Stomach (tissue), 9 donors: ENCODE results near the gene TBX15. TPM values are rescaled to one million over a fixed set of nuclear protein-coding genes. Genes with fewer than 3 reads are reported as not detected.
A peak's percentile ranks its signal among the peaks of the same experiment; 100 is the strongest.

ENCODE experiments used
- DNase-seq, 2 donors: peaks; one replicate each; pipeline versions ENCODE4 v3.0.0 to v3.0.0-alpha.2; 2013 to 2019
- H3K27ac ChIP-seq, 5 donors: fragments of 200-600 bp in 4 of 5; sonication (generic) in 4 of 5; one replicate each; pipeline ENCODE4 v1.5.1; 2013 to 2019; ENCODE audit warnings: mild to moderate bottlenecking in 1 of 5, moderate library complexity in 1 of 5
- H3K27me3 ChIP-seq, 3 donors: fragments of 200-600 bp; sonication (generic); one replicate each; pipeline ENCODE4 v1.5.1; 2017 to 2019; ENCODE audit warnings: mixed run types in 1 of 3
- H3K36me3 ChIP-seq, 4 donors: fragments of 200-600 bp; sonication (generic); 1 replicate in 3 of 4; 2 replicates in 1 of 4; pipeline ENCODE4 v1.5.1; 2016 to 2019
- H3K4me1 ChIP-seq, 4 donors: fragments of 200-600 bp; sonication (generic); one replicate each; pipeline ENCODE4 v1.5.1; 2016 to 2019
- H3K4me3 ChIP-seq, 4 donors: fragments of 200-600 bp; sonication (generic) in 3 of 4; one replicate each; pipeline ENCODE4 v1.5.1; 2016 to 2019; ENCODE audit warnings: mild to moderate bottlenecking in 1 of 4
- H3K9me3 ChIP-seq, 4 donors: fragments of 200-600 bp; sonication (generic); one replicate each; pipeline ENCODE4 v1.5.1; 2016 to 2019
- EP300 ChIP-seq: sonication (generic); formaldehyde crosslinking; IDR thresholded peaks from one replicate; pipeline ENCODE4 v1.6.1; 2017; ENCODE audit warnings: antibody characterized with exemption
- POLR2A ChIP-seq, 4 donors: fragments of 450-650 bp; IDR thresholded peaks; one replicate each; pipeline ENCODE4 v1.6.1; 2016; ENCODE audit warnings: antibody characterized with exemption in 4 of 4, control low read depth in 2 of 4, mild to moderate bottlenecking in 1 of 4, moderate library complexity in 1 of 4
- POLR2AphosphoS5 ChIP-seq, 3 donors: sonication (generic); formaldehyde crosslinking; IDR thresholded peaks; one replicate each; pipeline ENCODE4 v1.6.1; 2016; ENCODE audit warnings: antibody characterized with exemption in 3 of 3
- WGBS, 5 donors: extraction: QIAGEN DNeasy Blood & Tissue Kit in 3 of 5; methylation state at CpG; one replicate each; pipeline versions ENCODE4 v1.1.5 to v1.1.7; 2013 to 2018; 5-methylcytosine and 5-hydroxymethylcytosine counted together
- intact Hi-C: fragments of 100-400 bp; cut with DNase I; formaldehyde crosslinking; loops from one replicate; pipeline ENCODE4 v1.15.1; 2023; ENCODE audit warnings: low total_unique reads
- polyA plus RNA-seq, 3 donors: library from polyadenylated mRNA; stranded (reverse); fragments of 200-250 nt; gene quantifications; one replicate each; pipeline ENCODE4 v1.2.3, GENCODE V29; 2013
- total RNA-seq, 5 donors: library from RNA; depleted of rRNA; stranded (reverse); fragments of >200 nt; gene quantifications; one replicate each; pipeline versions ENCODE4 v1.1.0 to v1.2.3, GENCODE V29; 2014 to 2016
- TF ChIP-seq, protein P1 (sequence below), 7 experiments: fragments of 450-650 bp in 4 of 7; fragments of 200-600 bp in 3 of 7; sonication (generic) in 3 of 7; IDR thresholded peaks; one replicate each; pipeline ENCODE4 v1.5.1; 2016 to 2019; ENCODE audit warnings: antibody characterized with exemption in 7 of 7, control low read depth in 2 of 7, mild to moderate bottlenecking in 1 of 7
- donor health status: healthy with polysubstance abuse.
- donor health status: Bipolar disorder and iron deficiency.
- donor health status: healthy.

TBX15 gene
- total and polyA plus RNA-seq, 8 donors: 0.05 to 0.37 TPM; not detected in 6

DNA sequence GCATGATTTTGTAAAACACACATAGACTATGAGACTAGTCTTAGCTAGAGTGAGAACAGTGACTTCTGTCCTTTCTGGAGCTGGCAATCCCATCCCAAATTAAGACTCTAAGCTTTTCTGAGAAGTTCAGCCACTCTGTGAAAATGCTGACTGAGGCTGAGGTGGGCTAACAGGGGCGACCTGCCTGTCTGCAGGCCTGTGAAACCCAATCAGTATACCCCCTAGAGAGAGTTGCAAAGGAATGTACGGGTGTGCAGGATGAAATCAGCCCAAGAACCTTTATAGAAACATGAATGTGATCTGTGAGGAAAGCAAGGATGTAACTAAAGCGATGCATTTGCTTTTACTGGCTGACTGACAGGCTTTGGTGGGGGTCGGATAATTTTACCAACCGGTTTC lies 16.0 kb upstream of the TBX15 start:
- Histone ChIP-seq H3K9me3 (peaks cover 0 to 17% (median 3%) of the 10 kb centered on the region in 4 donors), H3K27ac (no peak overlapping the region), H3K36me3 (no peaks in the 10 kb centered on the region), H3K27me3 (peaks cover 57 to 100% (median 93%) of the 10 kb centered on the region in 3 donors), H3K4me3 (no peak overlapping the region), H3K4me1 (peaks cover 30 to 57% (median 47%) of the 10 kb centered on the region in 4 donors)
- no peak for DNase-seq
- 18 to 29% (median 25%) methylated on average over 5 of the region's 5 CpGs for WGBS, 5 donors
- intact Hi-C loops: no loop called here
- TF ChIP-seq, protein P1, sequence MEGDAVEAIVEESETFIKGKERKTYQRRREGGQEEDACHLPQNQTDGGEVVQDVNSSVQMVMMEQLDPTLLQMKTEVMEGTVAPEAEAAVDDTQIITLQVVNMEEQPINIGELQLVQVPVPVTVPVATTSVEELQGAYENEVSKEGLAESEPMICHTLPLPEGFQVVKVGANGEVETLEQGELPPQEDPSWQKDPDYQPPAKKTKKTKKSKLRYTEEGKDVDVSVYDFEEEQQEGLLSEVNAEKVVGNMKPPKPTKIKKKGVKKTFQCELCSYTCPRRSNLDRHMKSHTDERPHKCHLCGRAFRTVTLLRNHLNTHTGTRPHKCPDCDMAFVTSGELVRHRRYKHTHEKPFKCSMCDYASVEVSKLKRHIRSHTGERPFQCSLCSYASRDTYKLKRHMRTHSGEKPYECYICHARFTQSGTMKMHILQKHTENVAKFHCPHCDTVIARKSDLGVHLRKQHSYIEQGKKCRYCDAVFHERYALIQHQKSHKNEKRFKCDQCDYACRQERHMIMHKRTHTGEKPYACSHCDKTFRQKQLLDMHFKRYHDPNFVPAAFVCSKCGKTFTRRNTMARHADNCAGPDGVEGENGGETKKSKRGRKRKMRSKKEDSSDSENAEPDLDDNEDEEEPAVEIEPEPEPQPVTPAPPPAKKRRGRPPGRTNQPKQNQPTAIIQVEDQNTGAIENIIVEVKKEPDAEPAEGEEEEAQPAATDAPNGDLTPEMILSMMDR (IDR thresholded peaks at IDR 0.05): no peak
- TF ChIP-seq POLR2AphosphoS5 (IDR thresholded peaks at IDR 0.05) (no peak), EP300 (no peak), POLR2A (IDR thresholded peaks at IDR 0.05) (no peak)

DNA sequence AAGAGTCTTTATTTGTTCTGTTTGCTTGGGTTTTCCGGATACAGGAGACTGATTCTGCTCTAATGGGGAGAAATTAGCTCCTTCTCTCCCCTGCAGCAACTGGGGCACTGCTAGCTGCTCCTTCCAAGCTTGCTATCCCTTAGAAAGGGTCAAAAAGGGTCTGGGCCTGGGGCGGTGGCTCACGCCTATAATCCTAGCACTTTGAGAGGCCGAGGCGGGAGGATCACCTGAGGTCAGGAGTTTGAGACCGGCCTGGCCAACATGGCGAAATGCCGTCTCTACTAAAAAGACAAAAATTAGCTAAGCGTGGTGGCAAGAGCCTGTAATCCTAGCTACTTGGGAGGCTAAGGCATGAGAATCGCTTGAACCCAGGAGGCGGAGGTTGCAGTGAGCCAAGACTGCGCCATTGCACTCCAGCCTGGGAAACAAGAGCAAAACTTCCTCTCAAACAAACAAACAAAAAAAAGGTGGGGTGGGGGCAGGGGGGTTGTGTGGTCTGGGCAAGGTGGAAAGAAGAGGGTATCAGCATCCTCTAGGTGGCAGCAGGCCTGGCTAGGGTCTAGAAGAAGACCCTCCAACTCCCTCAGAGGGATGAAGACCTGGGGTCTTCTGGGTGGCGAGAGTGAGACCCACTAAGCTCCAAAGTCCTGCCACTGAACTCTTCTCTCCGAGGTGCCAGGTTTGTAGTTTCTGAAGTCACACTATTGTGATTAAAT lies 15.4 kb upstream of the TBX15 start:
- H3K9me3 ChIP-seq: peaks cover 0 to 17% (median 3%) of the 10 kb centered on the region in 4 donors
- DNase-seq: no peak
- H3K27me3 ChIP-seq: peaks cover 57 to 100% (median 94%) of the 10 kb centered on the region in 3 donors
- no peaks in the 10 kb centered on the region for H3K36me3 ChIP-seq
- intact Hi-C loops: no loop called here
- 37 to 46% (median 42%) methylated on average over 14 of the region's 14 CpGs for WGBS, 5 donors
- peaks cover 26 to 52% (median 42%) of the 10 kb centered on the region in 4 donors for H3K4me1 ChIP-seq
- no peak overlapping the region for H3K4me3 ChIP-seq
- TF ChIP-seq POLR2AphosphoS5 (IDR thresholded peaks at IDR 0.05) (no peak), EP300 (no peak), POLR2A (IDR thresholded peaks at IDR 0.05) (no peak)
- TF ChIP-seq, protein P1 (IDR thresholded peaks at IDR 0.05): no peak
- no peak overlapping the region for H3K27ac ChIP-seq

DNA sequence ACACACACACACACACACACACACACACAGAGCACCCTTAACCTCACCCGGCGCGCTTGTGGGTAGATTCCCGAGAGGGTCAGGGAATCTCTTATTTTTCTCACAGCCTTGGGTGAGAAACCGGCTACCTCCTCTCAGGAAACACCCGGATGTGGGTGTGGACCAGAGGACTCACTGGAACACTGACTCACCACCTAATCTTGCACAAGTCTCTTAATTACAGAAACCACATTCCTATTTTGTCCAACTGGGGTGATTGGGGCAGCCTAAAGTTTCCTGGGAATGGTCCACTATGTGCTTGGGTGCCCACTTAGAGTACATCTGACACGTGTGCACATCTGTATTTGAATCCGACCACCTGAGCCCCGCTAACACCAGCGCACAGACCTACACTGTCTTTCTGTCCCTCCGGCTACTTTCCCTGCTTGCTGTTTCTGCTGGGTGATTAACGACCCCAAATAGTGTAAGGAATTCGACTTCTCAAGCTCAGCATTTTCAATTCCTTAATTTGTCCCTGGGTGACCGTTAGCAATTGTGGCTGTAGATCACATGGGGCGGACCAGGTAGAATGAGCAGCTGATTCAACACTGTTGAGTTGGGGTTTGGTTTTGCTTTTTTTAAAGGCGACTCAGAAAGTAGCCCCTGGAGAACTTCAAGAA lies 14.0 kb upstream of the TBX15 start:
- WGBS, 5 donors: 4 to 13% (median 6%) methylated on average over 16 of the region's 16 CpGs
- H3K27me3 ChIP-seq: peaks cover 55 to 100% (median 94%) of the 10 kb centered on the region in 3 donors
- H3K27ac ChIP-seq: no peak overlapping the region
- intact Hi-C loops: no loop called here
- H3K36me3 ChIP-seq: no peaks in the 10 kb centered on the region
- no peak for DNase-seq
- peaks cover 0 to 9% (median 3%) of the 10 kb centered on the region in 4 donors for H3K9me3 ChIP-seq
- H3K4me3 ChIP-seq: no peak overlapping the region
- TF ChIP-seq, protein P1 (IDR thresholded peaks at IDR 0.05): no peak
- TF ChIP-seq POLR2A (IDR thresholded peaks at IDR 0.05) (no peak), EP300 (no peak), POLR2AphosphoS5 (IDR thresholded peaks at IDR 0.05) (no peak)
- peaks cover 16 to 37% (median 28%) of the 10 kb centered on the region in 4 donors for H3K4me1 ChIP-seq

DNA sequence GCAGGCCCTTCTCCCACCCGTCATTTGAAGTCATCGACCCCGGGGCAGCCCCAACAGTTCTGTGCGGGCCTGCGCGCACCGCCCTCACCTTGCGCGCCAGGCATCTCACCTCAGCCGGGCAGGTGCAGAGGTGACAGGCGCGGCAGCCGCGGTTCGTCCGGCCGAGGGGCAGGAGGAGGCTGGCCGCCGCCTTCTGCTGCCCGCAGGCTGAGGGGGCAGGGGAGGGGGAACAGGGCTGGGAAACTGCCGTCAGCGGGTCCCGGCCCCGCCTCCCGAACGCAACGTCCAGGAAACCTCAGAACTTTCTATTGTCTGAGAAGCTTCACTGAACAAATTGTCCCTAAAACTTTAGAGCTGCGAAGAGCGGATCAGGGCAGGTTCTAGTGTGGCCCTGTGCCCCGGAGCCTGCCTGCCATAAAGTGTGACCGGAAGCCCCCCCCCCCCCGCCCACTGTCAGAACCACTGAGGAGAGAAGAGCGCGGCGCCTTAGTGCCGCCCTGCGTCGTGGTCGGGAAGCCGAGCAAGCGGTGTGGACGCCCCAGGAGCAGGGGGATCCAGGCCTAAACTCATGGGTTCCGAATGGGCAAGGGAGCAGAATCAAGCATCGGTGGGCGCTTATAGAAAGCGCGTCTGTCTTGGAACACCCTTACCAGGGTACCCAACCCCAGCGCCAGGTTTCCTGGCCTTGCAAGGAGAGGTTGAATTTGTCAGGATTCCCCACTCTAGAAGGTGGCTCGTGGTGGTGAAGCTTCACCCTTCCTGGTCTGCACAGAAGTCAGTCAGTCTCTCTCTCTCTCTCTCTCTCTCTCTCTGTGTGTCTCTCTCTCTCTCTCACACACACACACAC lies 13.3 kb upstream of the TBX15 start:
- TF ChIP-seq POLR2A (IDR thresholded peaks at IDR 0.05) (no peak), EP300 (no peak), POLR2AphosphoS5 (IDR thresholded peaks at IDR 0.05) (no peak)
- TF ChIP-seq, protein P1 (IDR thresholded peaks at IDR 0.05): no peak
- no peak for DNase-seq
- Histone ChIP-seq H3K4me3 (peak overlapping the region in 2 of 4 donors; percentile 17 to 27), H3K9me3 (peaks cover 0 to 6% (median 1%) of the 10 kb centered on the region in 4 donors), H3K4me1 (peaks cover 9 to 30% (median 21%) of the 10 kb centered on the region in 4 donors), H3K36me3 (no peaks in the 10 kb centered on the region), H3K27me3 (peaks cover 49 to 100% (median 94%) of the 10 kb centered on the region in 3 donors), H3K27ac (no peak overlapping the region)
- WGBS, 5 donors: 1 to 8% (median 4%) methylated on average over 17 to 49 of the region's 49 CpGs
- intact Hi-C loops: no loop called here
